ENCODE results near the gene RTL1. TPM values are rescaled to one million over a fixed set of nuclear protein-coding genes. Genes with fewer than 3 reads are reported as not detected.

RTL1 gene
- total RNA-seq, 1 donor from 2014 or later, result not detected

GRCh38 chr14:100882026-100882967, 21.2 kb downstream of the RTL1 start:
- intact Hi-C loops (cut with micrococcal nuclease), result no loop called here

- intact Hi-C loops (cut with micrococcal nuclease), result no loop called here
These were observed 22.1 kb downstream of the RTL1 start for GRCh38 chr14:100881211-100882025.

- intact Hi-C loops (cut with micrococcal nuclease), result no loop called here
These were observed 23.0 kb downstream of the RTL1 start for GRCh38 chr14:100880271-100881101.

GRCh38 chr14:100879782-100880181, 23.7 kb downstream of the RTL1 start:
- intact Hi-C loops (cut with micrococcal nuclease), result no loop called here

GRCh38 chr14:100879194-100879593, 24.3 kb downstream of the RTL1 start:
- intact Hi-C loops (cut with micrococcal nuclease), result no loop called here

GRCh38 chr14:100878271-100879146, 25.0 kb downstream of the RTL1 start:
- intact Hi-C loops (cut with micrococcal nuclease), result no loop called here

- intact Hi-C loops (cut with micrococcal nuclease), result no loop called here
These were observed 27.5 kb downstream of the RTL1 start for GRCh38 chr14:100875861-100876590.

GRCh38 chr14:100875126-100875525, 28.4 kb downstream of the RTL1 start:
- intact Hi-C loops (cut with micrococcal nuclease), result no loop called here

- intact Hi-C loops (cut with micrococcal nuclease), result no loop called here
These were observed 29.0 kb downstream of the RTL1 start for GRCh38 chr14:100874411-100875091.

GRCh38 chr14:100874051-100874410, 29.5 kb downstream of the RTL1 start:
- intact Hi-C loops (cut with micrococcal nuclease), result no loop called here

- intact Hi-C loops (cut with micrococcal nuclease), result no loop called here
These were observed 30.4 kb downstream of the RTL1 start for GRCh38 chr14:100873096-100873482.

- intact Hi-C loops (cut with micrococcal nuclease), result no loop called here
These were observed 31.0 kb downstream of the RTL1 start for GRCh38 chr14:100872259-100873095.

- intact Hi-C loops (cut with micrococcal nuclease), result no loop called here
These were observed 32.0 kb downstream of the RTL1 start for GRCh38 chr14:100871234-100872186.

GRCh38 chr14:100868621-100869370, 34.7 kb downstream of the RTL1 start:
- intact Hi-C loops (cut with micrococcal nuclease), result no loop called here

- intact Hi-C loops (cut with micrococcal nuclease), result no loop called here
These were observed 35.7 kb downstream of the RTL1 start for GRCh38 chr14:100867631-100868315.

All from T-helper 2 cell treated with Interferon-gamma antibody and Interleukin-4, amounts not matched to agents 100 ng/mL and 5 ng/mL, for 36 hours (primary cell).